GM18858 (cell line): Measurements from ENCODE around the gene SCN8A.

ENCODE experiments used
- ATAC-seq: cut with Tn5 transposase; IDR thresholded peaks from one replicate; pipeline ENCODE4 v1.9.1; 2021; ENCODE audit not compliant: unreplicated experiment

SCN8A gene

GRCh38 chr12:51847643-51848325 is 256.8 kb downstream of the SCN8A start:
- no peak for ATAC-seq

- no peak for ATAC-seq
Observed at GRCh38 chr12:51848326-51848727, 257.3 kb downstream of the SCN8A start, which contains the start of gene FIGNL2. TSS of gene FIGNL2 (minus strand) at chr12:51848718. CDS start at chr12:51822413, 26,305 bp downstream.

GRCh38 chr12:51848841-51849735 is 258.1 kb downstream of the SCN8A start:
- ATAC-seq = no peak

GRCh38 chr12:51850081-51850964 is 259.3 kb downstream of the SCN8A start:
- no peak for ATAC-seq

GRCh38 chr12:51850965-51851299 is 259.9 kb downstream of the SCN8A start:
- ATAC-seq = no peak

GRCh38 chr12:51851413-51852124 is 260.5 kb downstream of the SCN8A start:
- ATAC-seq = no peak

- no peak for ATAC-seq
Observed at GRCh38 chr12:51852404-51853137, 261.5 kb downstream of the SCN8A start.

GRCh38 chr12:51855586-51856428 is 264.8 kb downstream of the SCN8A start:
- no peak for ATAC-seq

- ATAC-seq = no peak
Observed at GRCh38 chr12:51860986-51861385, 270.0 kb downstream of the SCN8A start.
